A673 (cell line): ENCODE data around the gene CDKN2A.

Experiments used
- CTCF ChIP-seq: fragments of 300-800, 200-600 bp; sonication (generic); conservative IDR thresholded peaks from 2 replicates; pipeline ENCODE4 v1.5.1; 2017; ENCODE audit warnings: low read depth, mild to moderate bottlenecking, antibody characterized with exemption, low read length, moderate library complexity, mixed read lengths
- EZH2 ChIP-seq: fragments of 200-600 bp; sonication (generic); IDR thresholded peaks from 2 replicates; pipeline ENCODE4 v1.6.1; 2017; ENCODE audit warnings: borderline replicate concordance, low read depth, mild to moderate bottlenecking, mixed read lengths, antibody characterized with exemption, low read length; ENCODE audit not compliant: poor library complexity, severe bottlenecking

- TF ChIP-seq CTCF (no peak), EZH2 (no peak)
Measured at GRCh38 chr9:22008717-22009505, 14.7 kb upstream of the CDKN2A start, which contains the start of gene CDKN2B.
